ENCODE measurements around the gene SYT17.

SYT17 gene

DNA sequence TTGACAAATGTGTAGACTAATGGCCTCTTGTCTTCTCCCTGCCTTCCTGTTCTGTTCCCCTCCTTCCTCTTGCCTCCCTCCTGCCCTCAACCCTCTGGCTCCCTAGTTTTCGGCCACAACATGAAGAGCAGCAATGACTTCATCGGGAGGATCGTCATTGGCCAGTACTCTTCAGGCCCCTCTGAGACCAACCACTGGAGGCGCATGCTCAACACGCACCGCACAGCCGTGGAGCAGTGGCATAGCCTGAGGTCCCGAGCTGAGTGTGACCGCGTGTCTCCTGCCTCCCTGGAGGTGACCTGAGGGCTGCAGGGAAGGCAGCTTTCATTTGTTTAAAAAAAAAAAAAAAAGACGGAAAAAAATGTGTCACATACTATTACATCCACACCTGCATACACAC, 98.7 kb downstream of the SYT17 start:
- no peak for DNase-seq

DNA sequence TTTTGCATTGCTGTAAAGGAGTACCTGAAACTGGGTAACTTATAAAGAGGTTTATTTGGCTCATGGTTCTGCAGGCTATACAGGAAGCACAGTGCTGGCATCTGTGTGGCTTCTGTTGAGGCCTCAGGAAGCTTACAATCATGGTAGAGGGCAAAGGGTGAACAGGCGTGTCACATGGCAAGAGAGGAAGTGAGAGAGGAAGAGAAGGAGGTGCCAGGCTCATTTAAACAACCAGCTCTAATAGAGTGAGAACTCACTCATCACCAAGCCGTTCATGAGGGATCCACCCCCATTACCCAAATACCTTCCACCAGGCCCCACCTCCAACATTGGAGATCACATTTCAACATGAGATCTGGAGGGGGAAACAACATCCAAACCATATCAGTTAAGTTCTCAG, 101.1 kb downstream of the SYT17 start:
- DNase-seq = no peak

DNA sequence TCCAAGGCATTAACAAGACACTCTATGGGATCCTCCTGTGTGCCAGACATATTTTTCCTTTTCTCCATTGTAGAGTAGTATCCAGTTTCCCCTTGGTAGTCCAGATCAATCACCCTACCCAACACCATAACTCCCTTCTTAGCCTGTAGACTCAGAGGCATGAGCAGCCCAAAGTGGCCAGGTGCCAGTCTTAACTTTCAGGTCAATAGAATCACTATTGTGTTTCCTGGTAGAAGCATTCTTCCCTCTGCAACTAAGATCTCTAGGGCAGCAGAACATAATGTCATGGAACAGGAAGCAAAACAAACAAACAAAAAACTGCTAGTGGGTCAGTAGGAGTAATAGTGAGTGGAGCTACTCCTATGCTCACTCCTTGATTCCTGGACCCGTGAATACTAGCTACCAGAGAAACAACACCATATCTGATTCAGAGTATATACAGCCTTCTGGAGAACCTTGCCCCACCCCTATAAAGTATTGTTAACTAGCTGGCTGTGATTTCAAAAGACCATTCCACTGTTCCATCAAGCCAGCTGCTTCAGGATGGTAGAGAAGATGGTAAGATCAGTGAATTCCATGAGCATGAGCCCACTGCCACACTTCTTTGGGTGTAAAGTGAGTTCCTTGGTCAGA, 106.2 kb downstream of the SYT17 start:
- no peak for DNase-seq

DNA sequence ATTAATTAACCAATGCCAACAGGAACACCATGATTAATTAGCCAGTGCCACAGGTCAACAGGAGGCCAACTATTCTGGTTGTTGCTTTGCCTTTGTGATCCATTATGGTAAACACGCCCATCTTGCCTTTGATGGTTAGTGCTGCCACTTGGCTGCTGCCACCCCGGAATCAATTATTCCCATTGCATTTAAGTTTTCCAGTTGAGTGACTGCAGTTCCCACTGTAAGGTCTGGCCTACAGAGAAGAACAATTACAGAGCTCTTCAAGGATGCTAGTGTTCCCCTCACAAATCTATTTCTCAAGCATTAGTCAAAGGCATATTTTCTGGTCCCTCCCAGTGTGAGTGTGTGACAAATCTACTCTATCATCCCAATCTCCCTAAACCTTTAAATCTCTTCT, 110.4 kb downstream of the SYT17 start:
- no peak for DNase-seq

DNA sequence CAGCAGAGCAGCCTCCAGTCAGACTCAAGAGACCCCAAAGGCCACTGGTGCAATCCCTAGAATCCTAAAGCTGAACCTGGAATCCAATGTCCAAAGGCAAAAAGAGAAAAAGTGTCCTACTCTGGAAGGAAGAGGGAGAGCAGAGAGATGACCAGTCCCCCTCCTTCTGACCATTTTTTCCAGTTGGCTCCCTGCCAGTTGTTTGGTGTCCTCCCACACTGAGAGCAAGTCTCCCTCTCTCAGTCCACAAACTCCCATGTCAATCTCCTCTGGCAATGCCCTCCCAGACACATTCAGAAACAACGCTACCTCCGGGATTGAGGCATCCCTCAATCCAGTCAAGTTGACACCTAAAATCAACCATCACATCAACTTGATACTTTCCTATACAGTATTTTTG, 113.2 kb downstream of the SYT17 start:
- DNase-seq = no peak

DNA sequence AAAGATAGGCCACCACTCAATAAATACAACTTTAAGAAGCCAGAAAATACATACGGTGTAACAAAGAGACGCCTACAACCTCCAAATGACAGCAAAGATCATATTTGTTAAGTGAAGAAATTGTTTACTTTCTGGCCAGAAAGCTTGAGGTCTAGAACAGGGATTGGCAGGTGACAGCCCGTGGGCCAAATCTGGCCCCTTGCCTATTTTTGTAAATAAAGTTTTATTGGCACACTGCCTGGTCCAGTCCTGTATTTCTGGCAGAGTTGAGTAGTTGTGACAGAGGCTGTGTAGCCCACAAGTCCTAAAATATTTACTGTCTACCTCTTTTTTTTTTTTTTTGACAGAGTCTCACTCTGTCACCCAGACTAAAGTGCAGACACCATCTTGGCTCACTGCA, 114.1 kb downstream of the SYT17 start:
- DNase-seq = no peak

DNA sequence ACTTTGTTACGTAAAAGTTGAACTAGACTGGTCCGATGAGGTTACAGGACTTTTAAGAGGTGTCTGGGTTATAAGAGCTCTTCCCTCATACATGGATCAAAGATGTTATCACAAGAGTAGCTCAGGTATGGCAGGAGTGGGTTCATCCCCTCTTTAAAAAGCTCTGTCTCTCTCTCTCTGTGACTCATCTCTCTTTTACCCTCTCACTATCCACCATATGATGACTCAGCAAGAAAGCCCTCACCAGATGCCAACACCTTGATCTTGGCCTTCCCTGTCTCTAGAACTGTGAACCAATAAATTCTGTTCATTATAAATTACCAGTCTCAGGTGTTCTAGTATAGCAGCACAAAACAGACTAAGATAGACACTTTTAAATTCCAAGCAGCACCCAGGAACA, 115.6 kb downstream of the SYT17 start:
- DNase-seq = no peak

DNA sequence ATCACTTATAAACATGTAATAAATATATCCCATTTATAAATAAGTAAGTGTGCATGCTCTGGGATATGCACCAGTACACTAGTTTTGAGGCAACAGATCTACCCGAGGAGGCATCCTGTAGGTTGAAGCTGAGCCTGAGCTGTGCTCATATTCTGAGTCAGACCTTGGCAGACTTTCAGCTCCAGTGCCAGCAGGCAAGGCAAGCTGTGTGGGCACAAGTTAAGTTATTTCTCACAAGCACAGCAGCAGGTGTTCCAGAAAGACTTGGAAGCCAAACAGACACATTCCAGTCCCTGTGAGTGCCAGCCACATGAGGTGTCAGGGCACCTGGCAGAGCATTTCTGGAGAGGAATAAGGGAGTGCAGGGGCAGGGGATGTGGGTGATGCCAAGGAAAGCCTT, 116.2 kb downstream of the SYT17 start:
- DNase-seq = peak; percentile 10

DNA sequence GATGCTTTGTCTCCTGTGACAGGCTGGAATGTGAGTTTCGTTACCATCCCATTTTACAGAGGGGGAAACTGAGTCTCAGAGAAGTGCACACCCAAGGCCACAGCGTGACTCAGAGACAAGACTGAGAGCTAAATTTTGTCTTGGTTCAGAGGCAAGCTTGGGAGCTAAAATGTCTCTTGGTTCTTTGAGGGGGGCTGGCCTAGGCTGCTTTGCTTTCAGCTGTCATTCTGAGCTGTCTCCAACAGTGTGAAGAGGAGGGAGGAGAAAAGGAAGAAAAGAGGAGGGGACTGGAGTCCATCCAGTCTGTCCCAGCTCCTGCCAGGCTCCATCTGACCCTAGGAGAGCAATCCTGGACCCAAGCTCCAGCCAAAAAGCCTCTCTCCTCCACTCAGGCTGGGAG, 117.4 kb downstream of the SYT17 start, which contains the start of gene CLEC19A:
Gene CLEC19A, plus strand, starts transcription at position 301 of the 400 bp plus-strand sequence. CDS start 121 bp downstream, outside the sequence.
- no peak for DNase-seq

DNA sequence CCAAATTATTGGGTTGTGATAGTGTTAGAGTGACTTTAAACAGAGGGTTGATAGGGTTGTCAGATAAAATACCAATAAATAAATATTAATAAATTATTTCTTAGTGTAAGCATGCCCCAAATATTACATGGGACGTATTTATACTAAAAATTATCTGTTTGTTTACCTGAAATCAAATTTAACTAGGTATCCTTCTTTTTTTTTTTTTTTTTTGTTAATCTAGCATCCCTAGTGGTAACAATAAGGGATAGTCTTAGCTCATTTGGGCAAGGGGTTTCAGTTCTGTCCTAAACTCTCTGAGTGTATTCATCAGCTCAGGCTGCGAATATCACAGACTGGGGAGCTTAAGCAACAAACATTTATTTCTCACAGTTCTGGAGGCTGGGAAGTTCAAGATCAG, 118.8 kb downstream of the SYT17 start:
- no peak for DNase-seq

DNA sequence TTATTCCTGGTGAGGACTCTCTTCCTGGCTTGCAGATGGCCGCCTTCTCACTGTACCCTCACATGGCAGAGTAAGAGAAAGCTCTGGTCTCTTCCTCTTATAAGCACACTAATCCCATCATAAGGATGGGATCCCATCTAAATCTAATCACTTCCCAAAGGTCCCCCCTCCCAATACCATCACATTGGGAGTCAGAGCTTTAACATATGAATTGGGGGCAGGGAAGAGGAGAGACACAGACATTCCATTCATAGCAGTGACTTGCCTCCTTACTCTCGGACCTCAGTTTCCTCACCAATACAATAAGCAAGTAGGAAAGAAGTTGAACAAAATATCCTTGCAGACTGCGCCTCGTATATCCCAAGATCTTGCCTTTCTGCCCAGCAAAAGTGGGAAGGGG, 119.2 kb downstream of the SYT17 start:
- no peak for DNase-seq

DNA sequence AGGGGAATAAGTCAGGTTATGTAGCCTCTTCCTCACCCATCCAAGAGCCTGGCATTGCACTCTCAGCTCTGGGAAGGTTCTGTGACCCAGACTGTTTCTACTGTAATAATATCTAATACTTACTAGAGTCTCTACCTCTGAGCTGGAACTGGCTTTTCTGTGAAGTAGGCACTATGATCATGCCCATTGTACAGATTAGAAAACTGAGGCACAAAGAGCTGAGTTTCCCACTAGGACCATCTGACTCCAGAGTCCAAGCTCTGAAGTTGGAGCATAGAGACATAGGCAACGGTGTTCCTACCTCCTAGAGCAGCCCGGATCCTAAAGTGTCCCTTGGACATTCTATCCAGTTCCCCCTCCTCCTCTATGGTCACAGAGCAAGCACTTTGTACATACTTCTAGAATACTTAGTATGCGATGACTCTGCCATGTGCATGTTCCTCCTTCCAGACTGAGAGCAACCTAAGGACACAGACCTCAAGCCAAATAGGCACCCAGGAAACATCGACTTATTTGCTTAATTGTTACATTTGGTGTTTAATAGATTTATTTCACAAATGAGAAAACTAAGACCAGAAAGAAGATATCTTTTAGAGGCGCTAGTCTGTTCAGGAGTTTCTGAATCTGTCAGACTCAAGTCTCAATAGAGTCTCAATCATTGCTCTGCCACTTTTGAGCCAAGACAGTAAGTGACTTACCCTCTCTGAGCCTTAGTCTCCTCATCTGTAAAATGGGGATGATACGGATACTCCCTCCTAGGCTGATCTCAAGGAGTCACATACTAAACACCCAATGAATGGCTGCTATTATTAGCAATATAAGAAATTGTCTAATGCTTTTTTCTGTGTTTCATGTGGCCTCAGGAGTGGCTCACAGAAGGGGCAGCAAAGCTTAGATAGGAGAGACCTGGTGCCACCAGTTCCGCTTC, 121.1 kb downstream of the SYT17 start:
- no peak for DNase-seq

DNA sequence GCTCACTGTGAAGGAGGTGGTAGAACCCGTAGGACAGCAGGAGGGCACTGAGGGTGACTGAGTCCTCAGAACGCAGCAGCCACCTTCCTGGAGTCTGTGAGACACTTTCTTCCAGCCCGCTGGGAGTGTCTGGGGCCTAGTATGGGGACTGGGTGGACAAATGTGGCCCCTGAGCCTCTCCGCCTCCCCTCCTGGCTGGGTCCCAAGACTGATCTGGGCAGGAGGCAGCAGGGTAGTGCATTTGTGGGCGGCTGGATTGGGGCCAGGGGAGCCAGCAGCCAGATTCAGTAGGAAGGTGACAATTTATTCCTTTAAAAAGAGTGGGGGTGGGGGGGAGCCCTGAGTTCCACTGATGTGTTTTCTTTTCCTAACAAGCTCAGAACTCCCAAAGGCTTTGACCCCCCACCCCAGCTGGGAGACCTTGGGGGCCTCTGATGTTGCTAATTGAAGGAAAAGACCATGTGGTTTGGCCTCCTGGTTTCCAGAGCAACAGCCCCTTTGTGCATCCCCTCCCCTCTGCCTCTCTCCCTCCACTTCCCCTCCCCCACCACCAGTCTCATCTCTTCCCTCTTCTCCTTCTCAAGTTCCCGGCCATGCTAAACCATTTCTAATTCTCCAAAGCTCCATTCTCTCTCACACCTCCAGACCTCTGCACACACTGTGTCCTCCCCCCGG, 121.9 kb downstream of the SYT17 start:
- DNase-seq = no peak

DNA sequence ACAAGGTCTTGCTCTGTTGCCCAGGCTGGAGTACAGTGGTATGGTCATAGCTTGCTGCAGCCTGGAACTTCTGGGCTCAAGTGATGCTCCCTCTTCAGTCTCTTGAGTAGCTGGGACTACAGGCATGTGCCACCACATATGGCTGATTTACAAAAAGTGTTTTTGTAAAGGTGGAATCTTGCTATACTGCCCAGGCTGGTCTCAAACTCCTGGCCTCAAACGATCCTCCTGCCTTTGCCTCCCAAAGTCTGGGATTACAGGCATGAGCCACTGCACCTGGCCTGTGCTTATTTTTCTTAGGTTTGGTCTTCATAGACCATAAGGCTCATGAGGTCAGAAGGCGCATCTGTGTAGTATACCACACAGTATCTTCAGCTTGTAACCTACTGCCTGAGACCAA, 122.8 kb downstream of the SYT17 start:
- no peak for DNase-seq

DNA sequence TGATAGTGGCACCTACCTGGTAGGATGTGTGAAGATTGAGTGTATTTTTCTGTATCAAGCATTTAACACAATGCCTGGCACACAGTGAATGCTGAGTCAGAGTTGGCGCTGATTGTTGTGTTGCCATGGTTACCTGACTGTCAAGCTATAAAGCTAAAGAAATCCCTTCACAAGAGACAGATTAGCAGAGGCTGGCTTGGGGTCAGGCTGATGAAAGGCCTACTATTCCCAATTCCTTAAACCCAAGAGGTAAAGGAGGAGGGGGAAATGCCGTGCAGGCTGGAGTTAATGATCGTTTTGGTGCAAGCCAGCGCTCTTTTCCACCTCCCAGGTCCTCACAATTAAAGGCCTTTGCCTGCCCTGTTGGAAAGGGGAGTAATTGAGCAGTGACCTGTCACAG, 123.4 kb downstream of the SYT17 start:
- peak; percentile 19 for DNase-seq

DNA sequence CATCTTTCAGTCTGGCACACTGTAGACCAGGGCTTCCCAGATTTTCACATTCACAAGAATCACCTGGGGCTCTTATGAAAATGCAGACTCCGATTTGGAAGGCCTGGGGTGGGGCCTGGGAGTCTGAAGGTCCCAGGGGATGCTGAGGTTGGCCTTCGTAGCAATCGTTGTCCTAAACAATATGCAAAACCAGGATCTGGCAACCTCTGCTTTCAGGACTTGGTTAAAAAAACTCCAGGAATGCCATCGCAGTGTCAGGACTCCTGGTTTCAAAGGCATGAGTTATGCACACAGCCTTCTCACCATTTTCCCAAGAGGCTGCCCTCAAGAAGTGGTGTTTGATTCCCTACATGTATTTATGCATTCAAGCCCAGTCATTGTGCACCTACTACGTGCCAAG, 124.1 kb downstream of the SYT17 start:
- no peak for DNase-seq

DNA sequence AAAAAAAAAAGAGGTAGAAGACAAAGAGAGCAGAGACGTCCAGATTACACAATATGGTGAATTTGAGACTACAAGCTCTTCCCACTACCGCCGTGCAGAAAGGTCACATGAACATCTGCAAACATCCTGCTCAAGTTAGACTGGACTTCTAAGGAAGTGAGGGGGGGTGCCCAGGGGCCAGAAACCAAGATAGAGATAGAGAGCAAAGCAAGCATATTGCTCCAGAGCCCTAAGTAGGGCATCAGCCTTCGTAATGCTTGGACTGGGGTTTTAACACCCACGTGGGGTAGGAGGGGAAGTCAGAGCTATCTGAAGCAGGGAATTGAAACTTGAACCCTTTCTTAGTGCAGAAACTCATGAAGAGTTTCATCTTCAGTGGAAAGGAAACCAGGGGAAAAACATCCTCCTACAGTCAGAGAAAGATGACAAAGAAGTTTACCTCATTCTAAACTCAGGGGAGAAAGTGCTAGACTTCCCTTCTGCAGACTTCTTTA, 126.2 kb downstream of the SYT17 start:
- peak; percentile 74 for DNase-seq

DNA sequence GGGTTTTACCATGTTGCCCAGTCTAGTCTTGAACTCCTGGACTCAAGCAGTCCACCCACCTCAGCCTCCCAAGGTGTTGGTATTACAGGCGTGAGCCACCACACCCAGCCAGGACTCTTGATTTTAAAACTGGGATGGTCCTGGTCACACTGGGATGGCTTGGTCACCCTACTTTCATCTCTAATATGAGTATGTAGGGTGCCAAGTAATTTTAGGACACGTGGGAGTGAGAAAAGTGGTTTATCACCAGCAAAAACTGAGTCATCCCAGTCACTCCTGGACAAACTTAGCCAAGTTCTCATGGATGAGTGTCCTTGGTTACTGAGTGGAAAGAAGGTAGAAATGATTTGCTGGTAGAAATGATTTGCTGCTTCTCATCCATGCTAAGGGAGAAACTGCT, 127.4 kb downstream of the SYT17 start:
- peak; percentile 7 for DNase-seq

DNA sequence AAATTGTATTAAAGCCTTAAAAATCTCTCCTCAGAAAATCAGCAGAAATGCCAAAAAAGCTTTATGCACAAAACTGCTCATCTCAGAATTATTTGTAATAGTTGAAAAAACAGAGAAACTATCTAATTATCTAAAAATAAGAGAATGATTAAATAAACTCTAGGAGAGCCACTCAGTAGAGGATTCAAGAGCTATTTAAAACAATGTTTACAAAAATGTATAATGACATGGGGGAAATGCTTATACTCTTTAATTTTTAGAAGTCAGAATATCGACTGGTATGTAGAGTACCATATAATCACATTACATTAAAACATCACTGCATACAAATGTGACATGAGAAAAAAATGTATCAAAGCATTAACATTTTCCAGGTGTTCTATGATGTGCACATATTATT, 129.4 kb downstream of the SYT17 start:
- DNase-seq = no peak

DNA sequence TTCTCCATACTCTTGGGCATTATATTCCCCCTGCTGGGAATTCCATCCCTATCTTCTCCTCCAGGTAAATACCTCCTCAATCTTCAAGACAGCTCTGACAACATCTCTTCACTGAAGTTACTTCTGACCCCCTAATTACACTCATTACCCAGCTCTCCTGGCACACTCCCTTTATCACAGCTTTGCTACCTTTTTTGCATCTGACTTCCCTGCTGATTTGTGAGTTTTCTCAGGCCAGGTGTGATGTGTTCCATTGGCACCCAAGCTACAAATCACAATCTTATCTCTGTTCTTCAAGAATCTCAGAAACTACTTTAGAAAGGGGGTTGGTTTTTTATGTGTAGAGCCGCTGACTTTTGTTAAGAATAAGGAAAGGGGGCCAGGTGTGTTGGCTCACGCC, 131.5 kb downstream of the SYT17 start:
- no peak for DNase-seq

DNA sequence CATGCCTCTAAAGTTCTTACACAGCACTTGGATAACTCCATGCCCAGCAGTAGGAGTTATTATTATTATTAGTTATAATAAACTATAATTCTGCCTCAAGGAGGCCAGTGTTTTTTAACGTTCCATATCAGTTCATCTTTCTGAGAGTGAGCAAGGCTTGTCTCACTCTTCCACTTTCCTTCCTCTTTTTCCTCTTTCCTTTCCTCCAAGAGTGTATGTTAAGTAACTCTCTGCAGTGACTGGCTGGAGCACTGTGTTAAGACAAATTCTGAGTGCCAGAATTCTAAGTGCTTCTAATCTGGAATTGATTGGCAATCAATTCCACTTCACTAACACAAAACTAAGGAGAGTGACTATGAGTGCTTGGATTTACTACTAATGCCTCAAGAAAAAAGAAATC, 133.9 kb downstream of the SYT17 start:
- DNase-seq = no peak

DNA sequence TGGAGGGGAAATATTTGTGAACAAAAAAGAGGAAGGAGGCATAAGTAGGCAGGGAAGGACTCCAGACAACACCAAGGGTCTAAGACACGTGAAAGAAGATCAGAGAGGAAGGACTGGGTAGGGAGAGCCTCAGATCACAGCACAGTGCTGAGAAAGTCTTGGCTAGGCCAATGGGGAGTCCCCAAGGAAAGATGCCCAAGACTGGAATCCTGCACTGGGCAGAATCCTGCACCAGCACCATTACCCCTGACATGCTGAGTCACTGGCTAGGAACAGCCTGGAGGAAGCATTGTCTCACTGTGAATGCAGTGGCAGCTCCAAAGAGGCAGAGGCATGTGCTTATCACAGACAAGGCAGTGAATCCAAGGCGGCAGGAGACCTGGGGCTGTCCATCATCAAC, 136.7 kb downstream of the SYT17 start:
- no peak for DNase-seq

DNA sequence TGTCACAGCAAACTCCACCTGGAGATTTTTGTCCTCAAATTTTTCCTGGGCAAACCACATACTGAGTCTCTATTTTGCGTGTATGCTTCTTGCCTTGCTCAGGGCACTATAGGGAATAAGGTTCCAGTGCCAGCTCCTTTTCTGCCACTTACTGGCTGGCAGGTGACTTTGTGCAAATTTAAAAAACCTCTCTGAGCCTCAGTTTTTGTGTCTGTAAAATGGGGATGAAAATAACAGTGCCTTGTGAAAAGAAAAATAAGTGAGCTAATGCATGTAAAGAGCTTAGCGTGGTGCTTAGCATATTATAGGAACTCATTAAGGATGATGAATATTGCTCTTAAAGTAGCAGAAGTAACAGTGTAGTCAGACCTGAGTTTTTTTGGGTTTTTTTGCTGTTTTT, 137.4 kb downstream of the SYT17 start:
- DNase-seq = no peak

All from stimulated activated CD4-positive, alpha-beta T cell treated with anti-CD3 and anti-CD28 coated beads, Interleukin-15, amount 100 ng/mL, for 24 hours (primary cell).